ENCODE data around the gene PHACTR1. TPM values are rescaled to one million over a fixed set of nuclear protein-coding genes. Genes with fewer than 3 reads are reported as not detected.

The PHACTR1 gene
- polyA plus RNA-seq, 3 donors, result 6.1 to 26.9 (median 7.6) TPM

DNA sequence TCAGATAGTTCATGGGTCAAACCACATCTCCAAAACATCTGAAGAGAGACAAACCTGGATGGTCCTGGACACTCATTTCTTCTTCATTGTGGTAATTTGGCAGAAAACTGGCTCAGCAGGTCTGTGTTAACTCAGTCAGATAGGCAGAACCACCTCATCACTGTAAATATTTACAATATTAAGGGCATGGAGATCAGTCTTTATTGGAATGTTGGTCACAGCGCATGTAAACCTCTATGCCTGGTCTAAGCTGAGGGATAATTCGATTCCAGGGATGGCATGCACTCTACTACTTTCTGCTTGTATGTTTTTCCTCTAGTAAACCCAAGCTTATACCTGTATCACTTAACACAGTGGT lies 615.8 kb downstream of the PHACTR1 start:
- no peak overlapping the region for H3K4me3 Mint-ChIP-seq
- intact Hi-C loops (cut with micrococcal nuclease), result loop anchor here (5.0 to 10.0 kb wide), 4 partner anchors 122 to 418 kb away; partner anchors contain the start of gene NOL7 (in 1 of the 2)
- Histone ChIP-seq H3K4me1 (ENCODE audit: control insufficient read depth in 1 of 2, insufficient read depth in 2 of 2, low read length in 2 of 2) (peaks cover 14 to 24% of the 10 kb centered on the region in 2 donors), H3K27me3 (ENCODE audit: control insufficient read depth in 2 of 2, insufficient read depth in 2 of 2, low read length in 2 of 2) (no peaks in the 10 kb centered on the region), H3K79me2 (ENCODE audit: insufficient read depth, low read length) (peaks cover 10% of the 10 kb centered on the region), H3K9ac (ENCODE audit: insufficient read depth, low read length, poor library complexity, severe bottlenecking) (no peak overlapping the region), H3K36me3 (replicated peaks in 1 of 2; ENCODE audit: control insufficient read depth in 1 of 2, insufficient read depth in 2 of 2, low read length in 2 of 2) (no peaks in the 10 kb centered on the region), H4K20me1 (ENCODE audit: insufficient read depth, low read length) (no peaks in the 10 kb centered on the region), H3K4me3 (replicated peaks in 1 of 3; ENCODE audit: low read depth in 2 of 3, low read length in 3 of 3) (no peak overlapping the region), H3K9me3 (replicated peaks in 1 of 2; ENCODE audit: control insufficient read depth in 1 of 2, insufficient read depth in 1 of 2, low read length in 2 of 2) (no peaks in the 10 kb centered on the region), H2AFZ (ENCODE audit: insufficient read depth, low read depth, low read length, poor library complexity, severe bottlenecking) (no peak overlapping the region), H3K4me2 (replicated peaks; ENCODE audit: extremely low read depth, low read length, poor library complexity, severe bottlenecking) (no peak overlapping the region), H3K27ac (ENCODE audit: low read depth in 1 of 2, low read length in 2 of 2) (no peak overlapping the region)
- H3K27me3 Mint-ChIP-seq (ENCODE audit: low read depth in 3 of 3), result peaks cover 0 to 1% (median 0%) of the 10 kb centered on the region in 3 donors
- H3K36me3 Mint-ChIP-seq, result peaks cover 0 to 3% of the 10 kb centered on the region in 2 donors
- peaks cover 24% of the 10 kb centered on the region for H3K4me1 Mint-ChIP-seq
- WGBS (ENCODE audit: insufficient coverage), result 67% methylated on average over 1 of the region's 2 CpGs
- TF ChIP-seq, protein P1, sequence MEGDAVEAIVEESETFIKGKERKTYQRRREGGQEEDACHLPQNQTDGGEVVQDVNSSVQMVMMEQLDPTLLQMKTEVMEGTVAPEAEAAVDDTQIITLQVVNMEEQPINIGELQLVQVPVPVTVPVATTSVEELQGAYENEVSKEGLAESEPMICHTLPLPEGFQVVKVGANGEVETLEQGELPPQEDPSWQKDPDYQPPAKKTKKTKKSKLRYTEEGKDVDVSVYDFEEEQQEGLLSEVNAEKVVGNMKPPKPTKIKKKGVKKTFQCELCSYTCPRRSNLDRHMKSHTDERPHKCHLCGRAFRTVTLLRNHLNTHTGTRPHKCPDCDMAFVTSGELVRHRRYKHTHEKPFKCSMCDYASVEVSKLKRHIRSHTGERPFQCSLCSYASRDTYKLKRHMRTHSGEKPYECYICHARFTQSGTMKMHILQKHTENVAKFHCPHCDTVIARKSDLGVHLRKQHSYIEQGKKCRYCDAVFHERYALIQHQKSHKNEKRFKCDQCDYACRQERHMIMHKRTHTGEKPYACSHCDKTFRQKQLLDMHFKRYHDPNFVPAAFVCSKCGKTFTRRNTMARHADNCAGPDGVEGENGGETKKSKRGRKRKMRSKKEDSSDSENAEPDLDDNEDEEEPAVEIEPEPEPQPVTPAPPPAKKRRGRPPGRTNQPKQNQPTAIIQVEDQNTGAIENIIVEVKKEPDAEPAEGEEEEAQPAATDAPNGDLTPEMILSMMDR (IDR thresholded peaks at IDR 0.05), result no peak
- no peaks in the 10 kb centered on the region for H3K9me3 Mint-ChIP-seq
- DNase-seq, result no peak
- no peak overlapping the region for H3K27ac Mint-ChIP-seq

DNA sequence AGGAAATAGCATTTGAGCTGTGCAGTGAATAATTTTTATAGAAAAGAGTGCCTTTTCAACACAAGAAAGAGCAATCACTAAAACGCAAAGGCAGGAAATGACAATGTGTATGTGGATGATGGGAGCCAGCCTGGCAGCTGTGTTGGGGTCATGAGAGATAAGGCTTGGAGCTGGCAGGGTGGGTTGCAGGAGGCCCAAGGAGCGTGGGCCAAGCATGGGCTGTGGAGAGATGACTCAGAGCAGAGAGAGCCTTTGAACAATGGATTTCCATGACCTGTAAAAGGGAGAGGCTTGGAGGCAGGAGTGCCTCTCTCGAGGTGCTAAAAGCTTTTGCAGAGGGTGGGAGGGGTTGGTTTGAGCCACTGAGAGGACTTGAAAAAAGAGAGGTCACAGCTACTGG lies 618.4 kb downstream of the PHACTR1 start:
- Histone ChIP-seq H2AFZ (ENCODE audit: insufficient read depth, low read depth, low read length, poor library complexity, severe bottlenecking) (no peak overlapping the region), H3K9ac (ENCODE audit: insufficient read depth, low read length, poor library complexity, severe bottlenecking) (no peak overlapping the region), H3K79me2 (ENCODE audit: insufficient read depth, low read length) (no peaks in the 10 kb centered on the region), H3K4me3 (replicated peaks in 1 of 3; ENCODE audit: low read depth in 2 of 3, low read length in 3 of 3) (no peak overlapping the region), H3K4me1 (ENCODE audit: control insufficient read depth in 1 of 2, insufficient read depth in 2 of 2, low read length in 2 of 2) (peaks cover 30 to 35% of the 10 kb centered on the region in 2 donors), H3K9me3 (replicated peaks in 1 of 2; ENCODE audit: control insufficient read depth in 1 of 2, insufficient read depth in 1 of 2, low read length in 2 of 2) (no peaks in the 10 kb centered on the region), H4K20me1 (ENCODE audit: insufficient read depth, low read length) (no peaks in the 10 kb centered on the region), H3K27me3 (ENCODE audit: control insufficient read depth in 2 of 2, insufficient read depth in 2 of 2, low read length in 2 of 2) (no peaks in the 10 kb centered on the region), H3K4me2 (replicated peaks; ENCODE audit: extremely low read depth, low read length, poor library complexity, severe bottlenecking) (no peak overlapping the region), H3K36me3 (replicated peaks in 1 of 2; ENCODE audit: control insufficient read depth in 1 of 2, insufficient read depth in 2 of 2, low read length in 2 of 2) (no peaks in the 10 kb centered on the region), H3K27ac (ENCODE audit: low read depth in 1 of 2, low read length in 2 of 2) (no peak overlapping the region)
- DNase-seq, result no peak
- H3K36me3 Mint-ChIP-seq, result no peaks in the 10 kb centered on the region
- TF ChIP-seq, protein P1 (IDR thresholded peaks at IDR 0.05), result no peak
- WGBS (ENCODE audit: insufficient coverage), result 59% methylated on average over 2 of the region's 3 CpGs
- peaks cover 0 to 3% (median 0%) of the 10 kb centered on the region in 7 donors for H3K9me3 Mint-ChIP-seq
- peak overlapping the region in 1 of 7 donors; percentile 6 for H3K27ac Mint-ChIP-seq
- H3K4me3 Mint-ChIP-seq, result no peak overlapping the region
- H3K4me1 Mint-ChIP-seq, result peaks cover 33% of the 10 kb centered on the region
- peaks cover 0 to 1% (median 0%) of the 10 kb centered on the region in 3 donors for H3K27me3 Mint-ChIP-seq (ENCODE audit: low read depth in 3 of 3)
- intact Hi-C loops (cut with micrococcal nuclease), result loop anchor here (5.0 to 10.0 kb wide), 8 partner anchors 62 to 420 kb away; partner anchors contain the start of genes NOL7 (in 1 of the 2) and SIRT5 (in 1 of the 2)

Data from CD14-positive monocyte (primary cell).